Measurements from ENCODE around the gene PTPRE. TPM values are rescaled to one million over a fixed set of nuclear protein-coding genes. Genes with fewer than 3 reads are reported as not detected.

PTPRE gene
- total RNA-seq, 1 experiment from 2014 or later: 3.1 TPM

DNA sequence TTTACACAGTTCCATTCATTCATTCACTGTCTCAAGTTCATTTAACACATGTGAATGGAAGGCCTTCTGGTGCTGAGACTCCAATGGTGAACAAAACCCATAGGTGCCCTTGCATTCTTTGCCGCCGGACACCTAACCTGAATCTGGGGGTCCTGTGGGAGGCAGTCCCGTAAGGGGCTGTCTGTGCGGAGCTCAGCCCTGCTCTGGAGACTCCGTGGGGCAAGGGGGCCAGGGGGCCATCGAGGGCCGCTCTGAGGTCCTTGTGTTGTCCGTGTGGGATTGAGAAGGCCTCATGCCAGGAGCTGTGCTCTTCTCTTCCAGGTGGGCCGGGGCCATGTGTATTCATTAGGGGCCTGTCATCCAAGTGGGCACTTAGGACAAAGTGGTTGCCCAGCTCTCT is 15.3 kb downstream of the PTPRE start:
- TF ChIP-seq ETV6 (CRISPR knock-in tag; IDR thresholded peaks at IDR 0.05): no peak
- TF ChIP-seq, protein P1, sequence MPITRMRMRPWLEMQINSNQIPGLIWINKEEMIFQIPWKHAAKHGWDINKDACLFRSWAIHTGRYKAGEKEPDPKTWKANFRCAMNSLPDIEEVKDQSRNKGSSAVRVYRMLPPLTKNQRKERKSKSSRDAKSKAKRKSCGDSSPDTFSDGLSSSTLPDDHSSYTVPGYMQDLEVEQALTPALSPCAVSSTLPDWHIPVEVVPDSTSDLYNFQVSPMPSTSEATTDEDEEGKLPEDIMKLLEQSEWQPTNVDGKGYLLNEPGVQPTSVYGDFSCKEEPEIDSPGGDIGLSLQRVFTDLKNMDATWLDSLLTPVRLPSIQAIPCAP (CRISPR knock-in tag; IDR thresholded peaks at IDR 0.05): no peak
- TF ChIP-seq ATF1 (CRISPR knock-in tag; IDR thresholded peaks at IDR 0.05): no peak
- TF ChIP-seq, protein P2, sequence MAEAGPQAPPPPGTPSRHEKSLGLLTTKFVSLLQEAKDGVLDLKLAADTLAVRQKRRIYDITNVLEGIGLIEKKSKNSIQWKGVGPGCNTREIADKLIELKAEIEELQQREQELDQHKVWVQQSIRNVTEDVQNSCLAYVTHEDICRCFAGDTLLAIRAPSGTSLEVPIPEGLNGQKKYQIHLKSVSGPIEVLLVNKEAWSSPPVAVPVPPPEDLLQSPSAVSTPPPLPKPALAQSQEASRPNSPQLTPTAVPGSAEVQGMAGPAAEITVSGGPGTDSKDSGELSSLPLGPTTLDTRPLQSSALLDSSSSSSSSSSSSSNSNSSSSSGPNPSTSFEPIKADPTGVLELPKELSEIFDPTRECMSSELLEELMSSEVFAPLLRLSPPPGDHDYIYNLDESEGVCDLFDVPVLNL (CRISPR knock-in tag; IDR thresholded peaks at IDR 0.05; ENCODE audit: borderline replicate concordance, low read depth): no peak
- no peak for TF ChIP-seq NR1H2 (CRISPR knock-in tag; IDR thresholded peaks at IDR 0.05)
- TF ChIP-seq FOXJ3 (CRISPR knock-in tag; IDR thresholded peaks at IDR 0.05; ENCODE audit: borderline replicate concordance): no peak
- TF ChIP-seq, protein P3, sequence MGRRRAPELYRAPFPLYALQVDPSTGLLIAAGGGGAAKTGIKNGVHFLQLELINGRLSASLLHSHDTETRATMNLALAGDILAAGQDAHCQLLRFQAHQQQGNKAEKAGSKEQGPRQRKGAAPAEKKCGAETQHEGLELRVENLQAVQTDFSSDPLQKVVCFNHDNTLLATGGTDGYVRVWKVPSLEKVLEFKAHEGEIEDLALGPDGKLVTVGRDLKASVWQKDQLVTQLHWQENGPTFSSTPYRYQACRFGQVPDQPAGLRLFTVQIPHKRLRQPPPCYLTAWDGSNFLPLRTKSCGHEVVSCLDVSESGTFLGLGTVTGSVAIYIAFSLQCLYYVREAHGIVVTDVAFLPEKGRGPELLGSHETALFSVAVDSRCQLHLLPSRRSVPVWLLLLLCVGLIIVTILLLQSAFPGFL (CRISPR knock-in tag; IDR thresholded peaks at IDR 0.05; ENCODE audit: borderline replicate concordance): no peak
- TF ChIP-seq NR3C1 (CRISPR knock-in tag; conservative IDR thresholded peaks at IDR 0.05; ENCODE audit: low read depth): no peak
- no peak for TF ChIP-seq HMGA2 (CRISPR knock-in tag; IDR thresholded peaks at IDR 0.05)
- TF ChIP-seq, protein P4, sequence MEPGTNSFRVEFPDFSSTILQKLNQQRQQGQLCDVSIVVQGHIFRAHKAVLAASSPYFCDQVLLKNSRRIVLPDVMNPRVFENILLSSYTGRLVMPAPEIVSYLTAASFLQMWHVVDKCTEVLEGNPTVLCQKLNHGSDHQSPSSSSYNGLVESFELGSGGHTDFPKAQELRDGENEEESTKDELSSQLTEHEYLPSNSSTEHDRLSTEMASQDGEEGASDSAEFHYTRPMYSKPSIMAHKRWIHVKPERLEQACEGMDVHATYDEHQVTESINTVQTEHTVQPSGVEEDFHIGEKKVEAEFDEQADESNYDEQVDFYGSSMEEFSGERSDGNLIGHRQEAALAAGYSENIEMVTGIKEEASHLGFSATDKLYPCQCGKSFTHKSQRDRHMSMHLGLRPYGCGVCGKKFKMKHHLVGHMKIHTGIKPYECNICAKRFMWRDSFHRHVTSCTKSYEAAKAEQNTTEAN (CRISPR knock-in tag; IDR thresholded peaks at IDR 0.05): no peak
- TF ChIP-seq, protein P5, sequence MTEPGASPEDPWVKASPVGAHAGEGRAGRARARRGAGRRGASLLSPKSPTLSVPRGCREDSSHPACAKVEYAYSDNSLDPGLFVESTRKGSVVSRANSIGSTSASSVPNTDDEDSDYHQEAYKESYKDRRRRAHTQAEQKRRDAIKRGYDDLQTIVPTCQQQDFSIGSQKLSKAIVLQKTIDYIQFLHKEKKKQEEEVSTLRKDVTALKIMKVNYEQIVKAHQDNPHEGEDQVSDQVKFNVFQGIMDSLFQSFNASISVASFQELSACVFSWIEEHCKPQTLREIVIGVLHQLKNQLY (CRISPR knock-in tag; IDR thresholded peaks at IDR 0.05): no peak
- TF ChIP-seq, protein P6, sequence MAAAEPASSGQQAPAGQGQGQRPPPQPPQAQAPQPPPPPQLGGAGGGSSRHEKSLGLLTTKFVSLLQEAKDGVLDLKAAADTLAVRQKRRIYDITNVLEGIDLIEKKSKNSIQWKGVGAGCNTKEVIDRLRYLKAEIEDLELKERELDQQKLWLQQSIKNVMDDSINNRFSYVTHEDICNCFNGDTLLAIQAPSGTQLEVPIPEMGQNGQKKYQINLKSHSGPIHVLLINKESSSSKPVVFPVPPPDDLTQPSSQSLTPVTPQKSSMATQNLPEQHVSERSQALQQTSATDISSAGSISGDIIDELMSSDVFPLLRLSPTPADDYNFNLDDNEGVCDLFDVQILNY (CRISPR knock-in tag; IDR thresholded peaks at IDR 0.05): no peak
- TF ChIP-seq, protein P7, sequence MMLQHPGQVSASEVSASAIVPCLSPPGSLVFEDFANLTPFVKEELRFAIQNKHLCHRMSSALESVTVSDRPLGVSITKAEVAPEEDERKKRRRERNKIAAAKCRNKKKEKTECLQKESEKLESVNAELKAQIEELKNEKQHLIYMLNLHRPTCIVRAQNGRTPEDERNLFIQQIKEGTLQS (CRISPR knock-in tag; conservative IDR thresholded peaks at IDR 0.05): no peak
- TF ChIP-seq, protein P8, sequence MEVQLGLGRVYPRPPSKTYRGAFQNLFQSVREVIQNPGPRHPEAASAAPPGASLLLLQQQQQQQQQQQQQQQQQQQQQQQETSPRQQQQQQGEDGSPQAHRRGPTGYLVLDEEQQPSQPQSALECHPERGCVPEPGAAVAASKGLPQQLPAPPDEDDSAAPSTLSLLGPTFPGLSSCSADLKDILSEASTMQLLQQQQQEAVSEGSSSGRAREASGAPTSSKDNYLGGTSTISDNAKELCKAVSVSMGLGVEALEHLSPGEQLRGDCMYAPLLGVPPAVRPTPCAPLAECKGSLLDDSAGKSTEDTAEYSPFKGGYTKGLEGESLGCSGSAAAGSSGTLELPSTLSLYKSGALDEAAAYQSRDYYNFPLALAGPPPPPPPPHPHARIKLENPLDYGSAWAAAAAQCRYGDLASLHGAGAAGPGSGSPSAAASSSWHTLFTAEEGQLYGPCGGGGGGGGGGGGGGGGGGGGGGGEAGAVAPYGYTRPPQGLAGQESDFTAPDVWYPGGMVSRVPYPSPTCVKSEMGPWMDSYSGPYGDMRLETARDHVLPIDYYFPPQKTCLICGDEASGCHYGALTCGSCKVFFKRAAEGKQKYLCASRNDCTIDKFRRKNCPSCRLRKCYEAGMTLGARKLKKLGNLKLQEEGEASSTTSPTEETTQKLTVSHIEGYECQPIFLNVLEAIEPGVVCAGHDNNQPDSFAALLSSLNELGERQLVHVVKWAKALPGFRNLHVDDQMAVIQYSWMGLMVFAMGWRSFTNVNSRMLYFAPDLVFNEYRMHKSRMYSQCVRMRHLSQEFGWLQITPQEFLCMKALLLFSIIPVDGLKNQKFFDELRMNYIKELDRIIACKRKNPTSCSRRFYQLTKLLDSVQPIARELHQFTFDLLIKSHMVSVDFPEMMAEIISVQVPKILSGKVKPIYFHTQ (CRISPR knock-in tag; IDR thresholded peaks at IDR 0.05): no peak
- TF ChIP-seq MYBL2 (CRISPR knock-in tag; IDR thresholded peaks at IDR 0.05): no peak
- DNase-seq (ENCODE audit: low spot score) (no peak), ATAC-seq (no peak)
- Mint-ChIP-seq H3K9me3 (no peaks in the 10 kb centered on the region), H3K4me3 (no peak overlapping the region), H3K4me1 (no peaks in the 10 kb centered on the region), H3K27me3 (ENCODE audit: low read depth) (no peaks in the 10 kb centered on the region), H3K36me3 (no peaks in the 10 kb centered on the region), H3K27ac (no peak overlapping the region)
- POLR2A ChIA-PET: no interaction called here
- CTCF ChIA-PET: interaction anchor here (1.1 kb wide), 1 partner anchor 89 kb away, joined by 3 read pairs; no protein-coding TSS in a partner anchor
